HG02870 (cell line): ENCODE measurements around the gene ABL2.
"Not testable (repeated sequence)": the region's sequence is repeated elsewhere in the genome, so short reads cannot be mapped to it uniquely, and the experiment has no call there.

ENCODE experiments used
- ATAC-seq: cut with Tn5 transposase; IDR thresholded peaks from one replicate; pipeline ENCODE4 v1.9.1; 2021; ENCODE audit warnings: mild to moderate bottlenecking, moderate library complexity; ENCODE audit not compliant: unreplicated experiment

The ABL2 gene

DNA sequence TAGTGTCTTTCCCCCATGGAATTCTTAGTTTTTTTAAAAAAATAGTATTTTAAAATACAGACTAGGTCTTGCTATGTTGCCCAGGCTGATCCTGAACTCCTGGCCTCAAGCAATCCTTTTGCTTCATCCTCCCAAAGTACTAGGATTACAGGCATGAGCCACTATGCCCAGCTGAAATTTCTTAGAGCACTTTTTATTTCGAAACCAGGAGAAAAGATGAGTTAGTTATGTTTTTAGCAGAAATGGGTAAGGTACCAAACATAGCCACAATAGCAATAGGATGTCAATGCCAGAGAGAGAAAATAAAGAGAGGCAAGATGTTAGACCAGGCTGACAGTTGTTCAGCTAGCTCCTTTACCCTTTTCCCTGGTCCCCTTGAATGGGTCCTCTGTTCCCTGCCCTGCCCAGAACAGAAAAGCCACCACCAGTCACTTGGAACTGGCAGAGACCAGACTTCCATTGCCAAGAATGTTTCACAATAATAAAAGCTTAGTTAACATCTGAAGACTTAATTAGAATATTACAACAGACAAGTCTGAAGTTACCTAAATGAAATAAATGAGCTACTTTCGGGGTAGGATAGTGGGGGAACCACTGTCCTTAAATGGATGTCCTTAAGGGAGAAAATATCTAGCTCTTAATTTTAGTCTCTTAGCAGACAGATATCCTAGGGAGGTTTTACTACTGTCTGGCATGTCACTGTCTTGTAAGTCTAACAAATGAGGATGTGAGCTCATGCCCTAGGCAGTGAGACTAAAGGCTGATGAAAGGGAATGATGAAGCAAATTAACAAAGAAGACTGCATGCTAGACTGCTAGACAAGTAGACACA lies 54.3 kb downstream of the ABL2 start:
- no peak for ATAC-seq

DNA sequence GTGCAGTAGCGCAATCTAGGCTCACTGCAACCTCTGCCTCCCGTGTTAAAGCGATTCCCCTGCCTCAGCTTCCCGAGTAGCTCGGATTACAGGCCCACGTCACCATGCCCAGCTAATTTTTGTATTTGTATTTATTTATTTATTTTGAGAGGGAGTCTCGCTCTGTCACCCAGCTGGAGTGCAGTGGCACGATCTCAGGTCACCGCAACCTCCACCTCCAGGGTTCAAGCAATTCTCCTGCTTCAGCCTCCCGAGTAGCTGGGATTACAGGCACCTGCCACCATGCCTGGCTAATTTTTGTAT lies 59.1 kb downstream of the ABL2 start:
- ATAC-seq, result not testable (repeated sequence)

DNA sequence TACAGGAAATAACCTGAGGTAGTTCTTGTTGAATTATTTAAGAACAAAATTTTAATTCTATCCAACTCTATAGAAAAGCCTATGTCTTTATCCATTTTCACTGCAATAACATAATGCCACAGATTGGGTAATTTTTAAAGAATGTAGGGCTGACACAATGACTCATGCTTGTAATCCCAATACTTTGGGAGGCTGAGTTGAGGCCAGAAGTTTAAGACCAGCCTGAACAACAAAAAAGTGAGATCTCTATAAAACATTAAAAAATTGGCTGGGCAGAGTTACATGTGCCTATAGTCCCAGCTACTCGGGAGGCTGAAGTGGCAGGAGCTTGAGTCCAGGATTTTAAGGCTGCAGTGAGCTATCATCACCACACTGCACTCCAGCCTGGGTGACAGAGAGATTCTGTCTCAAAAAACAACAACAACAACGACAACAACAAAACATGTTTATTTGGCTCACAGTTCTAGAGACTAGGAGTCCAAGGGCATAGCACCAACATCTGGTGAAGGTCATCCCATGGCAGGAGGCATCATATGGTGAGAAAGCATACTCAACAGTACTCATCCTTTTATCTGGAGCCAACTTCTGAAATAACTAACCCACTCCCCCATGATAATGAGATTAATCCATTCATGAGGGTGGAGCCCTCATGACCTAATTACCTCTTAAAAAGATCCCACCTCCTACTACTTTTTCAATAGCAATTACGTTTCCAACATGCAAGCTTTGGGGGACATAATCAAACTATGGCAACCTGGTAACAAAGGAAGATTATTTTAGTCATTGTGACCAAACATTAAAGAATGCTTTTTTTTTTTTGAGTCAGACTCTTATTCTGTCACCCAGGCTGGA lies 59.6 kb downstream of the ABL2 start:
- no peak for ATAC-seq

DNA sequence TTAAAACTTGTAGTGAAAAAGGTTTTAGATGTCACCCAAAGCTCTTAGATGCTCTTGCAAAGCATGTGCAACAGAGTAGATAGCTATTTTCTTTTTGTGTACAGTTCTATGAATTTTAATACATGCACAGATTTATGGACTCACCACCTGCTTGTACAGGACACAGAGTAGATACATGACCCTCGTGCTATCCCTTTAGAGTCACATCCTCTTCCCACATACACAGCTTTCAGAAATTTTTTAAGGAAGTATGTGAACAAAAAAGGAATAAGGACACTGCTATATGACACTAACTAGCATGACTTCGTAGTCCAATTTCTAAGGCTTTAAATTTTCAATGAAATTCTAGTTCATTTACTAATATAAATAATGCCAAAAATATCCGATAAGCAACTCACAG lies 60.9 kb downstream of the ABL2 start:
- no peak for ATAC-seq

DNA sequence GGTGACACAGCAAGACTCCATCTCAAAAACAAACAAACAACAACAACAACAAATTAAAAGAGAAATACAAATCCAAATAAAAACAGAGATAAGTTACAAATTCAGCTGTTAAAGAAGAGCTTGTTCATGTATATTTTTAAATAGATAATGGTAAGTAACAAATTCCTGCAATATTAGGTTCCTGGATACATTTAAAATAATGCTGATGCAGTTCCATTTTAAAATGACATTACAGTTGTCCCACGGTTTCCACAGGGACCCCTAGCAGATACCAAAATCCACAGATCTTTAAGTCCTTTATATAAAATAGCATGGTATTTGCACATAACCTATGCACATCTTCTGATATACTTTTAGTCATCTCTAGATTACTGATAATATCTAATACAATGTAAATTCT lies 61.5 kb downstream of the ABL2 start:
- no peak for ATAC-seq

DNA sequence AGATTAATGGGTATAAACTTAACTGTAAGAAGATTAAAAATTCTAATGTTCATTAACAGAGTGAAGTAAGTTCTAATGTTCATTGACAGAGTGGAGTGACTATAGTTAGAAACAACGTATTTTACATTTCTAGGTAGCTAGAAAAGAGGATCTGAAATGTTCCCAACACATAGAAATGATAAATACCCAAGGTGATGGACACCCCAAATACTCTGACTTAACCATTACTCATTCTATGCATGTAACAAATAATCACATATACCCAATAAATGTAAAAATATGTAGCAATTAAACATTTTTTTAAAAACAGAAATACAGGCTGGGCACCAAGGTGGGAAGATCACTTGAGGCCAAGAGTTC lies 62.1 kb downstream of the ABL2 start:
- ATAC-seq, result no peak

DNA sequence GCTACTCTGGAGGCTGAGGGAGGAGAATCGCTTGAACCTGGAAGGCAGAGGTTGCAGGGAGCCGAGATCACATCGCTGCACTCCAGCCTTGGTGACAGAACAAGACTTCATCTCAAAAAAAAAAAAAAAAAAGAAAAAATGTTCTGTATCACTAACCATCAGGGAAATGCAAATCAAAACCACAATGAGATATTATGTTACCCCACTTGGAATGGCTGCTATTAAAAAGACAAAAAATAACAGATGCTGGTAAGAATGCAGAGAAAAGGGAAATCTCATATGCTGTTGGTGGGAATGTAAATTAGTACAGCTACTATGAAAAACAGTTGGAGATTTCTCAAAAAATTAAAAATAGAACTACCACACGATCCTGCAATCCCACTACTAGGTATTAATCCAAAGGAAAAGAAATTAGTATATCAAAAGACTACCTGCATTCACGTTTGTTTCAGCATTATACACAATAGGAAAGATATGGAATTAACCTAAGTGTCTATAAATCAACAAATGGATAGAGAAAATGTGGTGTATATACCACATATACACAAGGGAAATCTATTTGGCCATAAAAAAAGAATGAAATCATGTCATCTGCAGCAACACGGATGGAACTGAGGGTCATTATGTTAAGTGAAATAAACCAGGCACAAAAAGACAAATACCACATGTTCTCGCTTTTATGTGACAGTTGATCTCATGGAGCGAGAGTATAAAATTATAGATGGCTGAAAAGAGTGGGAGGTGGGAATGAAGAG lies 62.6 kb downstream of the ABL2 start:
- no peak for ATAC-seq

DNA sequence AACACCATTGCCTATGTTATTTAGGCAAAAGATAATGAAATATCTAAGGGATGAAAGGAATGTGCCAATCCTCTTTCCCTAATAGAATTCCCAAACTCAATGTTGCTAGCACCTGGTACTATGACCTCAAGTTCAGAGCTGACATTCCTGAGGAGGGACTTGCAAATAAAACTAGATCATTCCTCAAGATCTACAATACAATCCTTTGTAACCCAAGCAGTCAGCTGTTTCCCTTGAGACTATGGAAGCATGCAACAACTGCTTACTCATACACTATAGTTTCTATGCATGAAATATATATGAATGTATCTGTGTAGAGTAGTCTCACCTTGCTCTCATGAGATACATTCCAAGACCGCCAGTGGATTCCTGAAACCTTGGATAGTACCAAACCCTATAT lies 65.0 kb downstream of the ABL2 start:
- no peak for ATAC-seq

DNA sequence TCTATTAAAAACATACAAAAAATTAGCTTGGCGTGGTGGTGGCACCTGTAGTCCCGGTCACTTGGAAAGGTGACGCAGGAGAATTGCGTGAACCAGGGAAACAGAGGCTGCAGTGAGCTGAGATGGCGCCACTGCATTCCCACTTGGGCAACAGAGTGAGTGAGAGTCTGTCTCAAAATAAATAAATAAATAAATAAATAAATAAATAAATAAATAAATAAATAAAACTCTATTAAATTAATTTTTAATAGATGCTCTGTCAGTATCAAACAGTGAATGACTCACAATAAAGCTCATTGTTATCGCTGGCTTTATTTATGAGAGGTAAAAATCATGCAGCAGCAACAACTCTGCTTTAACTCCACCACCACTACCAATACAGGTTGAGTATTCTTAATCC lies 72.8 kb downstream of the ABL2 start:
- ATAC-seq, result no peak

DNA sequence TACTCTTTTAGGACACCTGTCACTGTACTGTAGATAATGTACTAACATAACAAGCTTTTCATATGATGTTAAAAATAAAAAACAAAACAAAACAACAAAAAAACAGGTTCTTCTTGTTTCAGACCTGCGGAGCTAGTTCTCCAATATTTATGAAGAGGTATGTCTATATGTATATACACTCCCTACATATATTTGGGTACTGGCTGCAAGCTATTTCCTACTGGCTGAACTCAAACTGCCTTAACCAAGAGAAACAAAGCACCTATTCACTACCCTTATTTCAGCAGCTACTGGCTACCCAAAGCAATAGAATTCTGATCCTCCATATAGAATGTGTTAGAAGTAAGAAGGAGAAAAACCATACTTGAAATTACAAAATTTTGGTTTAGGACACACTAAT lies 73.5 kb downstream of the ABL2 start:
- ATAC-seq, result no peak

DNA sequence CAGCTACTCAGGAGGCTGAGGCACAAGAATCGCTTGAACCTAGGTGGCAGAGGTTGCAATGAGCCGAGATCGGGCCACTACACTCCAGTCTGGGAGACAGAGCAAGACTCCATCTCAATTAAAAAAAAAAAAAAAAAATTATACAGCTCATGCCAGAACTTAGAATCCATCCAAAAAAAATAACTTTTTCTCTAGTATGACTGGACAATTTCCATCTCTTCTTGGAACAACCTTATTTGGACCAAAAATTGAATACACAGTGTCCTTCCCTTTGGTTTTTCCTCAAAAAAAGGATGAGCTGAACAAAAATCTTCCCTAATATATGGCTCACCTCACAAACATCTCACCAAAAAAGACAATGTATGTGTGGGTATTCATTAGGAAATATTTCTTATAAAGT lies 73.9 kb downstream of the ABL2 start:
- ATAC-seq, result no peak

DNA sequence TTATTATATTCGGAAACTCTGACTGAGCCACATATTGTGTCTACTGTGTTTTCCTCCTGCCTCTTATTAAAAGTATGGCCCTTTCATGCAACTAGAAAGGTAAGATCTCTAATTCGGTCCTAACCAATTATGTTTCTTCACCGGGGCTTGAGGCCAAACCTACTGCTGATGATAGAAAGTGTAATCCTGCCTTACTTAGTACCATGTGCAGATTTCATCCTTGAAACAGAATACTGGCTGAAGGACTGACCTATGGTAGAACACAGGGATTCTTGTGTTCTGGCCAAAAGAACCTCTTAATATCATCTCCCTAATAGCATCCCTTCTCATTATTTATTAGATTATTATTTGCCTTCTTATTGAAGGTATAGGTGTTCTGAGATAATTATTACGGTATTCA lies 75.0 kb downstream of the ABL2 start:
- ATAC-seq, result no peak

DNA sequence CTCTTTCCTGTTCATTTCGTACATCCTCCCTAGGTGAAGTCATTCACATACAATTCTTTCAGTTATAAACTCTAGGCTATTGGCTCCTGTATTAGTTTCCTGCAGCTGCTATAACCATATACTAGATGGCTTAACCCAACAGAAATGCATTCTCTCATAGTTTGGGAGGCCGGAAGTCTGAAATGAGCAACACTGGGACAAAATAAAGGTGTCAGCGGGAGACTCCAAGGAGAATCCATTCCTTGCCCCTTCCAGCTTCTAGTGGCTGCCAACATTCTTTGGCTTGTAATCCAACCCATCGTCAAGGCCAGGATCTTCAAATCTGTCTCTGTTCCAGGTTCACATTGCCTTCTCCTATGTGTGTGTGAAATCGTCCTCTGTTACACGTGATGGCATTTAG lies 76.3 kb downstream of the ABL2 start:
- ATAC-seq, result no peak

DNA sequence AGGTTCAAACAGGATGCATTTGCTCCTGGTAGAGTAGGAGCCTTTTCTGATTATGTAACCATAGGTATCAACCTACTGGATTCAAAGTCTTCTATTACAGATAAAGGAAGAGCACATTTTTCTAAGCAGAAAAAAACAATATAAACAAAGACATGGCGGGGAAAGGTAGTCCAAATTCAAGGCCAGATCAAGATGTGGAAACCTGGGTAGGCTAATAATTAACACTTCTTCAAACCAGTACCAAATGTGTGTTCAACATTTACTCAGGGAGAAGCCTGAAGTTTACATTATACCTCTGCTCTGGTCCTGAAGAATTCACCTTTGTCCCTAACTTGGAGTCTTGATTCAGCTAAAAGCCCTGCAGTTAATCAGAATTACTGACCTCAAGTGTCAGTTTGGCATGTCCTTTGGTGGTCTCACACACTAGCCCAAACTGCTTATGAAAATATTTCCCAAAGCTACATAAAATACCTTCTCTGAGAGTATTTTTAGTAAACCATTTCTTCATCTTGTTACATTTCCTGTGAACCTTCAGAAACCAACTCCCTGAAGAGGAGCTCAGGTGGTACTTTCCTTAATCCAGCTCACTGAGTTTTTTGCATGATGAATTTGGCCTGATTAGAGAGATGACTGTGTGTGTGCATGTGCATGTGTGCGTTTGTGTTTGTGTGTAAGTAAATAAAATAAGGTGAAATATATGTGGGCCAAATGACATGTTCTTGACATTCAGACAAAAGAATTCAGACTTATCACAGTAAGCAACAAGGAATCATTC lies 77.4 kb downstream of the ABL2 start:
- no peak for ATAC-seq

DNA sequence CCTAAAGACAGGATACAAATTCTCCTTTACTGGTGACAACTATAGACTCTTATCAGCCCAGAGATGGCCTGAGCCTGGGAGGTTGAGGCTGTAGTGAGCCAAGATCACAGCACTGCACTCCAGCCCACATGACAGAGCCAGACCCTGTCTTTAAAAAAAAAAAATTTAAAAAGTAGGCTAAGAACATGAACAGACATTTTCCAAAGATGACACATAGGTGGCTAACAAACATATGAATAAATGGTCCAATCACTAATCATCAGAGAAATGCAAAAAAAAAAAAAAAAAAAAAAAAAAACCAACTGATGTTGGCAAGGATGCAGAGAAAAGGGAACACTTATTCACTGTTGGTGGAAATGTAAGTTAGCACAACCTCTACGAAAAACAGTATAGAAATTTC lies 82.6 kb downstream of the ABL2 start:
- no peak for ATAC-seq

DNA sequence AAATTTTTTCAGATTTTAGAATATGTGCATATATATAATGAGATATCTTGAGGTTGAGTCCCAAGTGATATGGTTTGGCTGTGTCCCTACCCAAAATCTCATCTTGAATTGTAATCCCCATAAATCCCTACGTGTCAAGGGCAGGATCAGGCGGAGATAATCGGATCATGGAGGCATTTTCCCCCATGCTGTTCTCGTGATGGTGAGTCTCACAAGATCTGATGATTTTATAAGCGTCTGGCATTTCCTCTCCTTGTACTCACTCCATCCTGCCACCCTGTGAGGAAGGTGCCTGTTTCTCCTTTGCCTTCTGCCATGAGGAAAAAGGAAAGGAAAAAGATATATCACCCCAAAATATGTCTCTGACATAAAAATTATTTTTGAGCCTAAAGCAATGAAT lies 83.0 kb downstream of the ABL2 start:
- no peak for ATAC-seq

DNA sequence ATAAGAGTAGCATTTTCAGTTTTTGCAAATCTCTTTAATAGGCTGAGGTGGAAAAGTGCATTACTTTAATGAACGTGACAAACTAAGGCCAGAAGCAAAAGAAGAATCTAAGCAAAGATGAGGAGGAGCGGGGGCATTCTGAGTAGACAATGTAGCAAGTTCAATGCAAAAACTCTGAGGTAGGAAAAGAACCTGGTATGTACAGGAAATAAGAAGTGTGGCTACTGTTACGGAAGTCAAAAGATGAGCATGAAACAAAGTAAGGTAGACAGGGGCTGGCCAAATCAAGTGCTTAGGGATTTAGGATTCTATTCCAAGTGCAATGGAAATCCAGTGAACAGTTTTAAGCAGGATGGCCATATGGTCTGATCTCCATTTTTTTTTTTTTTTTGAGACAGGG lies 84.0 kb downstream of the ABL2 start:
- ATAC-seq, result no peak

DNA sequence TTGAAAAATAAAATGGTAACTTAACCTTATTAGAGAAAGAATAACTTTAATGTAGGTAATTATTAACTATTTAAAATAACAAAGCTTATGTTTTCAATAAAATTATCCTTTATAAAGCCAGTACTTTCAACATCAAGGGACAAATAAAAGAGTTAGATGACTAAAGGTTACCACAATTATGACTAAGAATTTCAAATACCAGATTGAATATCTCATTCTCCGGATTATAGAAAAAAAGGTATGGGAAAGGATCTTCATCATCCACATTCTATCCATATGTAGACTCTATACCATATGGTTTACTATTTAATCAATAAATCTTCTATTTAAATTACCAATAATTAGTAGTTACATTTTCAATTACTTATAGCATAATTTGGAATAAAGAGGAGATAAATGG lies 84.9 kb downstream of the ABL2 start:
- ATAC-seq, result no peak

DNA sequence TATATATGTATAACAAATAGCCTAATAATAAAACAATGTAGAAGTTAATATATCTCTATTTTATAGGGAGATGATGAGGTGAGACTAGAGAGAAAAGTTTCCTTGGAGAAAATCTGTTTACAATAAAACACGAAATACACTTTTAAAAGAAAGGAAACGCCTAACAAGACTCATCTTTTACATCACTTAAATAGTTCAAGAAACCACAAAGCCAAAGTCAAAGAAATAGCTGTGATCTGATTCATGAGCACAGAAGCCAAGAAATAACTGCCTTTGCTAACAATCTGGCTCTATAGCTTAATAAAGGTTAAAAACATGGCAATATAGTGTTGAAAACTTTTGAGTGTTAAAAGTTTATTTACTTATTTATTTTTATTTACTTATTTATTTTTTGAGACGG lies 86.2 kb downstream of the ABL2 start:
- ATAC-seq, result no peak

DNA sequence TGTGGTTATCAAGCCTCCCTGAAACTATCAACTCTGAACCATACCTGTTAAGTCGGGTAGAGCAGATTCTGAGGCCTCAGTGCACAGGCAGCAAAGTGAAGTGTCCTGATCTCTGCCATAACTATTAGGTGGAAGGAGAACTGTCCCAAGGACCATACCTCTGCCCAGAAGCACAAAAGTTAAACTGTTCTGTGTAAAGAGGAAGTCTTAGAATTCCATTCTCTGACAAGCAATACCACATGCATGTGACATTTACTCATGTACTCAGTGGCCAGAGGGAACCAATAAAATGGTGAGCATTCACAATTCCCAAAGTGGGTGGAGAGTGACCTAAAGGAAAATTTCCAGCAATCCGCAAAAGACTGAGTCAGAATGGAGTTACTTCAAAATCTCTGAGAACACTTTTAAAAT lies 86.6 kb downstream of the ABL2 start:
- ATAC-seq, result no peak

DNA sequence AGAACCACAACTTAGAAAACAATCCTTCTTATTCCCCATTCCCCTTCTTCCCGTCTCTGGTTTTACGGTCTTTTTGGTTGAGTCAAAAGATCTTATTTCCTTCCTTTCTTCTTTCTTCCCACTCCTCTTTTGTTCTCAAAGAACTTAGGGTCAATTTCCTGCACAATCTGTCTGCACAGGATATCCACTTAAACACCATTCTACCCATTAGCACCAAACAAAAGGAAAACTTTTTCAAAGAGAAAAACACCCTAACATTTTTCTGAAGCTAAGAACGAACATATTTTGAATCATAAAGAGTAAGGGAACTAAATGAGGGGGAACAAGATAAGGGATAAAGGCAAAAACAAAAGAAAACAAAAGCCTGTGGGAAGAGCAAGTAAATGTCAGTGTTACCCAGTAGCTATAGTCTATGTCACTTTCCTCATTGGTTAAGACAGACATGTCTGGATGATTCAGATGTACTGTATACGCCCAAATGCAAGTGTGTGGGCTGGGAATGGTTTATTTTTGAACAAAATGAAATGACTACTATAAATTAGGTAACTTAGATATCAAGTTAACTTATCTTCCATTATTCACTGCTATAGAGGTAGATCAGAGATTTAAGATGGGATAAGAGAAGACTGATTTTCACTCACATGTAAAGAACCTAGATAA lies 87.8 kb downstream of the ABL2 start:
- no peak for ATAC-seq
